Measurements from ENCODE around the gene LDLRAD4. TPM values are rescaled to one million over a fixed set of nuclear protein-coding genes. Genes with fewer than 3 reads are reported as not detected.

LDLRAD4 gene
- total and polyA plus RNA-seq, 8 donors: 2.0 to 47.9 (median 9.0) TPM

- no peak overlapping the region for H3K4me3 ChIP-seq
- 74 to 91% (median 84%) methylated on average over 11 to 15 of the region's 15 CpGs for WGBS, 5 donors
- peaks cover 0 to 10% (median 5%) of the 10 kb centered on the region in 4 donors for H3K36me3 ChIP-seq
- H3K27me3 ChIP-seq: peaks cover 0 to 7% (median 0%) of the 10 kb centered on the region in 3 donors
- H3K9me3 ChIP-seq: no peaks in the 10 kb centered on the region
- intact Hi-C loops (cut with DNase I; ENCODE audit: low total_unique reads): no loop called here
- TF ChIP-seq CTCF (IDR thresholded peaks at IDR 0.05) (no peak), POLR2A (IDR thresholded peaks at IDR 0.05) (no peak), POLR2AphosphoS5 (IDR thresholded peaks at IDR 0.05) (no peak), EP300 (IDR thresholded peaks at IDR 0.05) (no peak)
- peaks cover 6 to 16% (median 12%) of the 10 kb centered on the region in 4 donors for H3K4me1 ChIP-seq
- H3K27ac ChIP-seq: no peak overlapping the region
- DNase-seq: peak in 1 of 2 donors; percentile 1
Measured at GRCh38 chr18:13616525-13617035, 398.0 kb downstream of the LDLRAD4 start.

GRCh38 chr18:13617826-13618515 lies 399.4 kb downstream of the LDLRAD4 start:
- WGBS, 5 donors: 70 to 79% (median 73%) methylated on average over 9 of the region's 9 CpGs
- Histone ChIP-seq H3K4me3 (no peak overlapping the region), H3K27ac (no peak overlapping the region), H3K4me1 (peaks cover 0 to 4% (median 0%) of the 10 kb centered on the region in 4 donors), H3K27me3 (no peaks in the 10 kb centered on the region), H3K9me3 (no peaks in the 10 kb centered on the region), H3K36me3 (peaks cover 0 to 22% (median 12%) of the 10 kb centered on the region in 4 donors)
- intact Hi-C loops (cut with DNase I; ENCODE audit: low total_unique reads): no loop called here
- no peak for TF ChIP-seq CTCF (IDR thresholded peaks at IDR 0.05)
- no peak for TF ChIP-seq POLR2AphosphoS5 (IDR thresholded peaks at IDR 0.05)
- no peak for TF ChIP-seq POLR2A (IDR thresholded peaks at IDR 0.05)
- TF ChIP-seq EP300 (IDR thresholded peaks at IDR 0.05): no peak
- peak in 1 of 2 donors; percentile 1 for DNase-seq

- TF ChIP-seq POLR2A (IDR thresholded peaks at IDR 0.05) (no peak), POLR2AphosphoS5 (IDR thresholded peaks at IDR 0.05) (no peak), EP300 (IDR thresholded peaks at IDR 0.05) (no peak), CTCF (IDR thresholded peaks at IDR 0.05) (no peak)
- Histone ChIP-seq H3K27me3 (no peaks in the 10 kb centered on the region), H3K4me3 (no peak overlapping the region), H3K27ac (no peak overlapping the region), H3K36me3 (peaks cover 0 to 28% (median 15%) of the 10 kb centered on the region in 4 donors), H3K9me3 (no peaks in the 10 kb centered on the region), H3K4me1 (peaks cover 0 to 4% (median 0%) of the 10 kb centered on the region in 4 donors)
- 73 to 87% (median 75%) methylated on average over 11 to 13 of the region's 13 CpGs for WGBS, 5 donors
- peak in 1 of 2 donors; percentile 3 for DNase-seq
- intact Hi-C loops (cut with DNase I; ENCODE audit: low total_unique reads): no loop called here
Measured at GRCh38 chr18:13618760-13619438, 400.3 kb downstream of the LDLRAD4 start.

- DNase-seq: peak in 1 of 2 donors; percentile 2
- no peak overlapping the region for H3K27ac ChIP-seq
- peaks cover 0 to 4% (median 0%) of the 10 kb centered on the region in 4 donors for H3K4me1 ChIP-seq
- WGBS, 5 donors: 86 to 91% (median 88%) methylated on average over 10 to 20 of the region's 20 CpGs
- no peak overlapping the region for H3K4me3 ChIP-seq
- no peak for TF ChIP-seq POLR2A (IDR thresholded peaks at IDR 0.05)
- no peak for TF ChIP-seq CTCF (IDR thresholded peaks at IDR 0.05)
- TF ChIP-seq EP300 (IDR thresholded peaks at IDR 0.05): no peak
- TF ChIP-seq POLR2AphosphoS5 (IDR thresholded peaks at IDR 0.05): no peak
- H3K27me3 ChIP-seq: no peaks in the 10 kb centered on the region
- intact Hi-C loops (cut with DNase I; ENCODE audit: low total_unique reads): no loop called here
- peaks cover 0 to 36% (median 17%) of the 10 kb centered on the region in 4 donors for H3K36me3 ChIP-seq
- H3K9me3 ChIP-seq: no peaks in the 10 kb centered on the region
Measured at GRCh38 chr18:13619505-13620205, 401.1 kb downstream of the LDLRAD4 start.

All from stomach (tissue), 9 donors.